MV-4-11 (cell line): Measurements from ENCODE around the gene NKAIN2.
"Not testable (repeated sequence)": the region's sequence is repeated elsewhere in the genome, so short reads cannot be mapped to it uniquely, and the experiment has no call there.

ENCODE experiments used
- DNase-seq: peaks from one replicate; lab custom pipeline; 2025; lab: John Stamatoyannopoulos, UW

Gene NKAIN2

GRCh38 chr6:124090491-124090890 lies 286.8 kb downstream of the NKAIN2 start:
- no peak for DNase-seq

GRCh38 chr6:124099520-124099919 lies 295.9 kb downstream of the NKAIN2 start:
- DNase-seq: no peak

GRCh38 chr6:124110514-124110913 lies 306.8 kb downstream of the NKAIN2 start:
- no peak for DNase-seq

- no peak for DNase-seq
Observed at GRCh38 chr6:124119596-124119995, 315.9 kb downstream of the NKAIN2 start.

- no peak for DNase-seq
Observed at GRCh38 chr6:124123617-124124209, 320.0 kb downstream of the NKAIN2 start.

DNA sequence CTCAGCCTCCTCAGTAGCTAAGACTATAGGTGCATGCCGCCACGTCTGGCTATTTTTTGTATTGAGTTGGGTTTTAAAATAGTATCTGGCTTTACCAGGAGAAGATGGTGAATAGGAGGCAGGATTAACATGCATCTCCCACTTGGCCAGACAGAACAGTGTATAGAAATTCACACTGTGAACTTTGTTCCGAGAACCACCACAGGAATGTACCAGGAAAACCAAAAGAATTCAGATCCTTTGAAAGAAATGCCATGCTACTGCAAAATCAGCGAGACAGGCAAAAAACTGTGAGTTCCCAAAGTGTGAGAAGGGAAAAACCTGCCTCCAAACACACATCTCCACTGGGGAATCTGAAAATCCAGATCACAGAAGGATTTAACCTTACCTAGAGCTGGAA lies 327.6 kb downstream of the NKAIN2 start:
- DNase-seq: no peak

- DNase-seq: no peak
Observed at GRCh38 chr6:124131779-124132178, 328.1 kb downstream of the NKAIN2 start.

GRCh38 chr6:124132256-124132655 lies 328.6 kb downstream of the NKAIN2 start:
- DNase-seq: no peak

- no peak for DNase-seq
Observed at GRCh38 chr6:124142852-124143251, 339.2 kb downstream of the NKAIN2 start.

DNA sequence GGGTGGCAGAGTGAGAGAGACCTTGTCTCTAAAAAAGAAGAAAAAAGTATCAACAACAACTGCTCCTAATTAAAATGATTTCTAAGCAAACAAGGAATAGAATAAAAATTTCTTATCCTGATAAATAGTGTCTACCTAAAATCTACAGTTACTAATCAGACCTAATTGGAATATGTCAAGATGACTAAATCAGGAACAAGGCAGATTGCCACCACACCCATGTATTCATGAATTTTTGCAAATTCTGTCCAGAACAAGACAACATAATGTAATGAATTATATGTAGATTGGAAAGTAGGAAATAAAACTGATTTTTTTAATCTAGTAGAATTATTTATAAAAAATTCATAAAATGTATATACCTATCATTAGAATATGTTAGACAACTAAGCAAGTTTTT lies 339.8 kb downstream of the NKAIN2 start:
- no peak for DNase-seq

DNA sequence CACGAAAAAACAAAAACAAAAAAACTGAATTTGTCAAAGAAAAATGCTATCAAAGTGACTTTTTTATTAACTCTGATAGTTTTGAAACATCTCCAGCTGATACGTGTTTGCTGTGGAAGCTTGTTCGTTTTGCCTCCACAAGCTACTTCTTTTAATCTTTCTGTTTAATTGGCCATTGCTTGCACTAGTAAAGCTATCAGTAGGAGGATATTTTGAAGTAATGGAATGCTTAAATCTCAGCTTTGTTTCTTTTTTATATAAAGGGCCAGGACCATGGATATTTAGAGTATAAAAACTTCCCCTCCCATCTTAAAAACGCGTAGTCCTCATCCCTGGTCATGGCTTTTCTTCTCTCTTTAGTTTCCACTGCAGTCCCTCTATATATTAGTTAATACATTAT lies 344.0 kb downstream of the NKAIN2 start:
- no peak for DNase-seq

- DNase-seq: no peak
Observed at GRCh38 chr6:124148236-124148957, 344.7 kb downstream of the NKAIN2 start.

DNA sequence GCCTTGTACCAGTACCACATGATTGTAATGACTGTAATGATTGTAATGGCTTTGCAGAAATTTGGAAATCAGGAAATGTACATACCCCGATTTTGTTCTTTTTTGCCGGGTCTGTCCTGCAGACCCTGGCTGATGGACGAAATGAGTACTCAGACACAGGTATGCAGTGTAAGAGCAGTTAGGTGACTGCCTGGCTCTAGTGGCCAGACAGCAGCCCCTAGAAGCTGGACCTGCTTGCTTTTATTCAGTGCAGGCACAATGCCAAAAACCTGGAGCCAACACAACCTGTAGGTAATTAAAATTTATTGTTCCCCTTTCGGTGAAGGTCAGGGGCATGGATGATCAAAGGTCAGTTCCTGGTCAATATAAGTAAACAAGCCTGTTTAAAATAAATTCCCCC lies 346.0 kb downstream of the NKAIN2 start:
- no peak for DNase-seq

- no peak for DNase-seq
Observed at GRCh38 chr6:124158024-124158423, 354.4 kb downstream of the NKAIN2 start.

DNA sequence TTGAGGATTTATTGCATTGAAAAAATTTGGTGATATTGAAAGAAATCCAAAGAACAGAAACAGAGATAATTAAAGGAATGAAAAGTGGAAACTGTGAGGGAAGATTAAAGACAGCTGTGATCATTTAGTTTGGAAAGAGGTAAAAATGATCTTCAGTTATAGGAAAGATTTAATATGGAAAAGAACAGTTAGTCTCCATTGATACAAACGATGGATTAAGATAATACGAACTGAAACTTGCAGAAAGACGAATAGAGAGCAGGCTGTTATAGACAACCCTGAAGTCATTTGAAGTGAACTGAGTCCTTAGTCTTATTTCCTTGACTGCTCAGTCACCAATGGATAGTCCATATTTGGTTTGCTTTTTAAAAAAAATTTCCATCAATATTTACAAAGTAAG lies 360.0 kb downstream of the NKAIN2 start:
- no peak for DNase-seq

GRCh38 chr6:124164343-124164742 lies 360.7 kb downstream of the NKAIN2 start:
- no peak for DNase-seq

- not testable (repeated sequence) for DNase-seq
Observed at GRCh38 chr6:124167249-124167648, 363.6 kb downstream of the NKAIN2 start.

GRCh38 chr6:124190256-124190655 lies 386.6 kb downstream of the NKAIN2 start:
- DNase-seq: no peak

GRCh38 chr6:124193132-124193531 lies 389.5 kb downstream of the NKAIN2 start:
- DNase-seq: no peak

DNA sequence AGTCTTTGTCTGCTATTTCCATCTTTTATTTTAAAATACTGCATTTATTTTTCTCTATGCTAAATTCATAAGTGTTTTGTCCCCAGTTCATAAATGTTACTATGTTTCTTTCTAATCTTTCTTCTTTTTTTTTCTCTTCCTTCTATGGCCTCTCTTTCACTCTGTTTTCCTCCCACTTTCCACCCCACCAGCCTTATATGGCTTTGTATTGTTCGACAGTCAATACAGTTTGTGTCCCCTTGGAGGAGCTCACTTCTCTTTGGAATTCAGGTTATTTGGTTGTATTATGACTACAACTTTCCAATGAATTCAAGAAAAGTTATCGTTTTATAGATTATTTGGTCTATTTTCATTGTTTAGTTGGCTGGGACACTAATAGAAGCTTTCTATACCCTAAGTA lies 393.5 kb downstream of the NKAIN2 start:
- no peak for DNase-seq

DNA sequence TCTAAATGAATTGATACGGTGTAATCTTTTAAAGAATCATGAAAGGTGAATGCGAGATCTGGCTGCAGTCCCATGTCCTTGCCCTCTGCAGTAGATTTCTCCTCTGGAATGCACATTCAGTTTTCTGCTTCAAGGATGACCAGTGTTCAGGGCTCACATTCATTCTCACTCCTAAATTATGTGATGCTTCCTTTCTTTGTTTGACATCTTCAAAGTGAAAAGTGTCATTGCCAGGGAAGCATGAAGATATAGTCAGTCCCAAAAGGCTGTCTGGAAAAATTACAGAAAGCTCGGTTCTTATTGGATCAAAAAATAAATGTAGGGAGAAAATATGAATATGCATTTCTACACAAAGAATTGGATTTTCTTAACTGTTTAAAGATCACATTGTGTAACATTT lies 395.6 kb downstream of the NKAIN2 start:
- DNase-seq: no peak

DNA sequence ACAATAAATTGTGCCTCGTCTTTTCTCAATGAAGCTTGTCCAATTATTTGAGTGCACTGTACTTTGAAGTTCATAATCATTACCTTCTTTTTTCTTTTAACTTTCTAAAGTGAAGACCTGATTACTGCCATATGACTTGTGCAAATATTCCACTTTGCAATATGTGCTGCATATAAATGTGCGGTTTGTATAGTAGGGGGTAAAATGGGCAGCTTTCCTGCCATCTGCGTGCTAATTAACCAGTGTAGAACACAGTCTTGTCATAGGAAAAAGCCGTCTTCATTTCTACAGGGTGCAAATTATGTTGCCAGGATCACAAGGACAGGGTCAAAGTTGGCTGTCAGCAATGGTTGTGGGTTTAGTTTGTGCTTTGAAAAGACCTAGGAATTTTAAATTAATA lies 397.0 kb downstream of the NKAIN2 start:
- no peak for DNase-seq

DNA sequence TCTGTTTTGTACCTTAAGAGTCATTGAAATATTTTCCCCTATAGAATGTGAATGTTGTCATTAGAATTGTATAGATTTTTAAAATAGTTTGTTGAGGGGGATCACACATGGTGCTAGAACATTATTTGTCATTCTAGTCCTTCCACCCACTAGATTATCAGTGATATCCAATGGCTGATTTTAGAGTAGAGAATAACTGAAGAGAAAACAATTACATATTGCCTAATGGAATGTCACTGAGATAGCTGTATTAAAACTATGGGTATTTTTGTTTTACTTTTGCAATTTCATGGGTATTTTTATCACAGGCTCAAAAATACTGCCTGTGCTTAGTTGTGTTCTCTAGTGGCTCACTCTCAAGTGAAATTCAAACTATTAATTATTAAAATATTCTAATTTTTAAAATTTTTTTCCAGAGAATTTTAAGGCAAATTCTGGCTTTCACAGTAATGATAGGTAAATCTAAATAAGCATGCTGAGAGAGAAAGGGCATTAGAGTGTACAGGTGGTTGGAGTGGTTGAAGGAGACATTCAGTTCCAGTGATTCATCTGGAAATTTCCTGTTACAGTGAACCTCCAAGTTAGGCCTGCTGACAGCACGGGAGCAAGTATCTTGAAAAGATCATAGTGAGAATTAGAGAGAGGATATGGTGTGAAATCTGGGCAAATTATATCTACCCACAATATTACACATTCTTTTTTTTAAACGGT lies 399.6 kb downstream of the NKAIN2 start:
- DNase-seq: no peak
